NCI-H69 (cell line): ENCODE results near the gene PRPF19.

Experiments used
- DNase-seq: peaks from one replicate; lab custom pipeline; 2025; lab: John Stamatoyannopoulos, UW

The PRPF19 gene

DNA sequence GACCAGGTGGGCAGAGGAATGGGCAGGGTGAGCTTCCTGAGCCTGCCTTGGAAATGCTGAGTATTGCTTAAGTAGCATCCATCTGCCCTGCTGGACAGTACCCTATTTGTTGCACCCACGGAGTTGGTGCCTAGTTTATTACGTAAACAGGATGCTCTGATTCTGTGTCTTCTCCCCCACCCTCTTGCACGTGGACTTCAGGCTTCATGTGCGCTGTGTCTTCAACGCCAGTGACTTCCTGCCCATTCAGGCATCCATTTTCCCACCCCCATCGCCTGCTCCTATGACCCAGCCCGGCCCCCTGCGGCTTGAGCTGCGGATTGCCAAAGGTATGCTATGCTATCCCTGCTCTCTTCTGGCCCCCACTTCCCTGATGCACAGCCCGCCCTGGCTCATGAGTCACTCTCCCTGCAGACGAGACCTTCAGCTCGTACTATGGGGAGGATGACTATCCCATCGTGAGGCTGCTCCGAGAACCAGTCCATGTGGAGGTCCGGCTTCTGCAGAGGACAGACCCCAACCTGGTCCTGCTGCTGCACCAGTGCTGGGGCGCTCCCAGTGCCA is 33.3 kb downstream of the PRPF19 start:
- DNase-seq: peak; percentile 23

DNA sequence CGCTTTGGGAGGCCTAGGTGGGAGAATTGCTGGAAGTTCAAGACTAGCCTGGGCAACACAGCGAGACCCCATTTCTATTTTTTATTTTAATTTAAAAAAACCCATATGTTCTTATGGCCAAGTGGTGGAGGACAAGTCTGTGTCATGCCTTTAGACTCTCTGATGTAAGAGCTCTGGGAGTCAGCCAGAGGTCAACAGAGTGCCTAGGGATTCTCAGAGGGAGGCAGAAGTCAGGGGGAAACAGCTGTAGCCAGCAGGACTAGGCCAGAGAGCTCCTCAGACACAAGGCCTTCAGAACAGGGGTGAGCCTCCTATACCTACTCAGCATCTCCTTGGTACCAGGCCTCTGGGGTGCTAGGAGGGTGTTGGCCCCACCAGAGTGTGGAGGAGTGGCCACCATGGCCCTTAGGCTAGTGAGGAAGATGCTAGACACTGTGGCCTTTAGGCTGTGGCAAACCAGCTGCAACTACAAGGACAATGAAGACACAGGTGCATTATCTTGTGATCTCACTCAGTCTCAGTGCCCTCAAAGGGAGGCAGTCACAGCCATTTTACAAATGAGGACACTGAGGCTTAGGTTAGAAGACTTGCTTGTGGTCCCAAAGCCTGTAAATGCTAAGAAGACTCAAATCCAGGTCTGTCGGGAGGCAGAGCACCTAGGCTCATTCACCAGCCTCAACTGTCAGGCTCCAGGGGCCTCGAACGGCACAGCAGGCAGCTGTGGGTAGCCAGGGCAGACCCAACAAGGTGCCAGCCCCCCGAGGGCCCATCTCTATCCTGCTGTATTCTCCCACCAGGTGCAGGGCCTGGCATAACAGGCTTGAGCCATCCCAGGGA is 34.0 kb downstream of the PRPF19 start:
- DNase-seq: no peak

DNA sequence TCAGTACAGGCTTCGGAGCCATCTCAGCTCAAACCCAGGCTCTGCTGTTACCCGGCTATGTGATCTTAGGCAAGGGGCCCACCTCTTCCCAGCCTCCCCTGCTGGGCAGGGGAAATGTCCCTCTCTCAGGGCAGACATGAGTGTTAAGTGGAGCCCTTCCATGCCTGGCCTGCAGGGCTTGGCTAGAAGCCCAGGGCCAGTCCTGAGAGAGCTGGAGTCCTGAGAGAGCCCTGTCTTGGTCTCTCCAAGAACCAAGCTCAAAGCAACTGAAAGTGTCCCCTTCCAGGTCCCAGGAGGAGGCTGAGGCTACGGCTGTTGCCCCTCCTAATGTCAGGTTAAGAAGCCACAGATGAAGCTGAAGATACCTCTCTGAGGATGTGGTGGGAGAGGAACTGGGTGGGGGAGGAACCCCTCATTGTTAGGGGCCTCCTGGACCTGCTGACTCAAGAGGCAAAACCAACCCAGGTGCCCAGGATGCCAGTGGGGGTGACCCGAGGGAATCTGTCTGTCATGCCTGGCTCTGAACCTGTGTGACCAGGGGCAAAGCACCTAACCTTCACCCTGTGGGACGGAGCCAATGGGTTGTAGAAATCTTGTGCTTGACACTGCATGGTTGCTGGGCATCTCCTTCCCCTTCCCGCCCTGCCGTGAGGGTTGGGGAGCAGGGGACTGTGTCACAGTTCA is 34.9 kb downstream of the PRPF19 start:
- peak; percentile 44 for DNase-seq

DNA sequence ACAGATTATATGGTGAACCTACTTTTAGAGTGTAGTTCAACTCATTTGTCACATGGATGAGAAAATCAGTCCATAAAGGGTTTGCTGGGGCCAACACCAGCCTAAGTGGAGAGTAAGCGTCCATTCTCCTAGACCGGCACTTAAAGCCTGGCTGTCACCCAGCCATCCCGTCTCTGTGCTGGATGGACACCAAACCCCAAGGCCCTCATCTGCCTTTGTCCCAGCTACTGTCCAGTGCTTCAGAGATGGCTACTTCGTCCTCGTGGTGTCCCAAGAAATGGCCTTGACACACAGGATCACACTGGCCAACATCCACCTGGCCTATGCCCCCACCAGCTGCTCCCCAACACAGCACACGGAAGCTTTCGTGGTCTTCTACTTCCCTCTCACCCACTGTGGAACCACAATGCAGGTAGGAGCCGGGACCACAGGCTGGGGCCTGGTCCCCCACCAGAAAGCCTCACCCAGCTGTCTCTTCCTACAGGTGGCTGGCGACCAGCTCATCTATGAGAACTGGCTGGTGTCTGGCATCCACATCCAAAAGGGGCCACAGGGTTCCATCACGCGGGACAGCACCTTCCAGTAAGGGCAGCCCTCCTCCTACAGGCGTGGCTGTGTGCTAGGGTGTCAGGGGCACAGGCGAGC is 35.5 kb downstream of the PRPF19 start:
- no peak for DNase-seq

DNA sequence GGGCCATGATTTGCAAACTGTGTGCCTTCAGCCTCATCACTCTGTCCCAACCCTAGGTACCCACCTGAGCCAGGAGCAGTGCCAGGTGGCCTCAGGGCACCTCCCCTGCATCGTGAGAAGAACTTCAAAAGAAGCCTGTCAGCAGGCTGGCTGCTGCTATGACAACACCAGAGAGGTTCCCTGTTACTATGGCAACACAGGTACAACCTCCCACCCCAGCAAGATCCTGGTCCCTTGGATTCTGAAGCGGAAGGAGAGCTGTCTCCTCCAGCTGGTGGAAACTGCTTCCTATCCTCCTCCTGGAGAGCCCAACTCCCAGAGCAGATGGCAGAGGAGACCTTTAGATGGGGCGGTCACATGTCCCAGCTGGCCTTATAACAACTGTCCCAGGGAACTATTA is 36.1 kb downstream of the PRPF19 start:
- DNase-seq: peak; percentile 96

DNA sequence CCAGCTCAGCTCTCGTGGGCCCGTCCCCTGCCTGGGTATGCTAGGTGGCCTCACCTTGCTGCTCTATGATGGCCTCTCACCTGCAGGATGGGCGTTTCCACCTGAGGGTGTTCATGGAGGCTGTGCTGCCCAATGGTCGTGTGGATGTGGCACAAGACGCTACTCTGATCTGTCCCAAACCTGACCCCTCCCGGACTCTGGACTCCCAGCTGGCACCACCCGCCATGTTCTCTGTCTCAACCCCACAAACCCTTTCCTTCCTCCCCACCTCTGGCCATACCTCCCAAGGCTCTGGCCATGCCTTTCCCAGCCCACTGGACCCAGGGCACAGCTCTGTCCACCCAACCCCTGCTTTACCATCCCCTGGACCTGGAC is 36.9 kb downstream of the PRPF19 start:
- DNase-seq: no peak

DNA sequence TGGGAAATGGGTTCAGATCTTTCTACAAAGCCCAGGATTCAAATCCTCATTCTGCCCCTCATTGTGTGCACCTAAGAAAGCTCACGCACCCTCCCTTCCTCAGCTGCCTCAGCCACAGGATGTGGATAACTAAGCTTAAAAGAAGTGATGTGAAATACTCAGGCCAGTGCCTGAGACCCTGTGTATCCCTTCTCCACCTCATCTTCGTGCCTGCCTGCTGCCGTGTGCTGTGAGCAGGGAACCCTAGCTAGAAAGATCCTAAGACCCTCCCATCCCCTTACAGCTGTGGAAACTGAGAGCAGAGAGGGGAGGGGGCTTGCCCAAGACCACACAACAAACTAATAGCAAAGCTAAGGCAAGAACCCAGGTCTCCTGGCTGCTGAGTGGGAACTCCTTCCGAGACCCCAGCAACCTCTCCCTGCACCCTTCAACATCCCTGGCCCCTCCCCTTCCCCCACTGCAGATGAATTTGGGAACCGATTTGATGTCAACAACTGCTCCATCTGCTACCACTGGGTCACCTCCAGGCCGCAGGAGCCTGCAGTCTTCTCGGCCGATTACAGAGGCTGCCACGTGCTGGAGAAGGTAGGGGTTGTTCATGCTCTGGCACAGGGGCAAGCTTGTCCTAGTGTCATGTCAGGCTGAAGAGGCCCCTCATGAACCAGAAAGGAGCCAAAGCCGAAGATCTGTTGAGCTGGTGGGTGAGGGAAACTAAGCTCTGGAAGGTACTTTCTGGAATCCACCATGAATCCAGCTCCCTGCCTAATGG is 37.5 kb downstream of the PRPF19 start:
- DNase-seq: no peak

DNA sequence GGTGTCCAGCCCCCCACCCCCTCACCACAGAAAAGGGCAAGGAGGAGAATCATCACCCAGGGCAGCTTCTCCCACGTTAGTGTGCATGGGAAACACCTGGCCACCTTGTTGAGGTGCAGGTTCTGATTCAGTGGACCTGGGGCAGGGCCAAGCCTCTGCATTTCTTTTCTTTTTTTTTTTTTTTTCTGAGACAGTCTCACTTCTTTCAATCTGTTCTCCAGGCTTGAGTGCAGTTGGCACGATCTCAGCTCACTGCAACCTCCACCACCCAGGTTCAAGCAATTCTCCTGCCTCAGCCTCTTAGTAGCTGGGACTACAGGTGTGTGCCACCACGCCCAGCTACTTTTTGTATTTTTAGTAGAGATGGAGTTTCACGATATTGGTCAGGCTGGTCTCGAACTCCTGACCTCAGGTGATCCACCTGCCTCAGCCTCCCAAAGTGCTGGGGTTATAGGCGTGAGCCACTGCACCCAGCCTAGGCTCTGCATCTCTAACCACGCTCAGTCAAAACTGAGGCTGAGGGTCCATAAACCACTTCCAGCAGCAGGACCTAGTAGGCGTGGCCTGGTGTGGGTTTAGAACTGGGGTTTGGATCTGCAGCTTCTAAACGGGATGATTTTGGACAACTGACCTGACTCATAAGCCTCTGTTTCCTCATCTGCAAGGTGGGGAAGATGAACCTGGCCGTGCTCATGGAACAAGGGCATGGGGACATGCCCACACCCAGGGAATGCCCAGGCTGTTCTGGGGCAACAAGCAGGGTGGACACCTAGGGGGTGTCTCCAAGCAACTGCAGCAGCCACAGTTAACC is 38.3 kb downstream of the PRPF19 start:
- no peak for DNase-seq

DNA sequence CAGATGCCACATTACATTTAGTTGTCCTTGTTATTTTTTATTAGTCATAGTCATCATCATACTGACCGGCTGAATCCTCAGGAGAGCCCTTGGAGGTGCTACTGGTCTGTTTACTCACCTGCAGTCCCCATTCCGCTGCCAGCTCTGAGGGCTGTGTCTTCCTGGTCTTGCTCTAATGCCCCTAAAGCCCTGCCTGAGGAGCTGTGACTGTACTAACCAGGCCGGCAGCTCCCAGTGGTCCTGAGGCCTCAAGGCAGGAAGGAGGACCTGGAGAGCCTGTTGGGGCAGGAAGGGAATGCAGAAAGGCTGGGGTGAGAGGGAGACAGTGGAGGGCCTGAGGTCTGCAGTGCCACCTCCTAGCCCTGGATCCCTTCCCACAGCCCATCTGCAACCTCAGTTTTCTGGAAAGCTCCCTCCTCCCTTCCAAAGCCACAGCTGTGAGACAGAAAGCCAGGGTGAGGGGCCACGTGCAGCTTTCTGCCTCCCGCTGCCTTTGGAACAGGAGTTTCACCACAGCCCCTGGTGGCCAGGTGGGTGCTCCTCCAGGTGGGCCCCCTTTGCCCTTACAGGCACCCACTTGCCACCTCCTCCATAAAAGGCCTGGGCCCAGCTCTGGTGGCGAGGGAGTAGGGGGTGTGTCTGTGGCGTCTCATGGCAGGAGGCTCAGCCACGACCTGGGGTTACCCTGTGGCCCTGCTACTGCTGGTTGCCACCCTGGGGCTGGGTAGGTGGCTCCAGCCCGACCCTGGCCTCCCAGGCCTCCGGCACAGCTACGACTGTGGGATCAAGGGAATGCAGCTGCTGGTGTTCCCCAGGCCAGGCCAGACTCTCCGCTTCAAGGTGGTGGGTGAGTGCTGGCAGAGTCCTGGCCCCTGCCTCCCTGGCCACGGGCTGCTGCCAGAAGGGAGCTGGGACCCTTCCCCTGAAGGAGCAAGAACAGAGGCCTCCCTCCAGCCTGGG is 39.2 kb downstream of the PRPF19 start, which contains the start of gene ZP1:
Gene ZP1, plus strand, starts transcription at position 632 of the 960 bp plus-strand sequence. Its CDS starts 20 bp downstream, at position 652.
- peak; percentile 92 for DNase-seq

DNA sequence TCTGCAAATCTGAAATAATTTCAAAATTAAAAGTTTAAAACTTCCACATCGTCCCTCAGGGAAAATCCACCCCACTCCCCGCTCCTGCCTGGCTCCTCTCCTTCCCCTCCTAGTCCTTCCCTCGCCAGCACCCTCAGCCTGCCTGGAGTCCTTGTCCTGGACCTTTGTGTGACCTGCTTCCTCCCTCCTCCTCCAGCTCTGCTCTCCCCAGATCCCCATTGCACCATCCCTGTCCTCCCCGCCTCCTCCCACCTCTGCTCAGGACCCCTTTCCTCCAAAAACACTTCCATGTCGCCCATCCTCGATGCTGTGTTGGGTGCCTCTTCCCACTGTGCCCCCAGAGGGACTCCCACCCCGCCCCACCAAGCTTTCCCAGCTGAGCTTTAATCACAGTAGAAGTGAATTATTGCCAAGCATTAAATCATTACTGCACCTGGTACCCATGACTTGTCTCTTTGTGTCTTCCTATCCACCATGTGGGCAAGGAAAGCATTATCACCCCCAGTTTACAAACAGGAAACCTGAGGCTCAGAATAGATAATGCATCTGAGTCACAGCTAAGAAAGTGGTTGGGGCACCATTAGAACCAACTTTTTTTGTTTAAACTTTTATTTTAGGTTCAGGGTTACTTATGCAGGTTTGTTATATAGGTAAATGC is 41.4 kb downstream of the PRPF19 start:
- peak; percentile 63 for DNase-seq

DNA sequence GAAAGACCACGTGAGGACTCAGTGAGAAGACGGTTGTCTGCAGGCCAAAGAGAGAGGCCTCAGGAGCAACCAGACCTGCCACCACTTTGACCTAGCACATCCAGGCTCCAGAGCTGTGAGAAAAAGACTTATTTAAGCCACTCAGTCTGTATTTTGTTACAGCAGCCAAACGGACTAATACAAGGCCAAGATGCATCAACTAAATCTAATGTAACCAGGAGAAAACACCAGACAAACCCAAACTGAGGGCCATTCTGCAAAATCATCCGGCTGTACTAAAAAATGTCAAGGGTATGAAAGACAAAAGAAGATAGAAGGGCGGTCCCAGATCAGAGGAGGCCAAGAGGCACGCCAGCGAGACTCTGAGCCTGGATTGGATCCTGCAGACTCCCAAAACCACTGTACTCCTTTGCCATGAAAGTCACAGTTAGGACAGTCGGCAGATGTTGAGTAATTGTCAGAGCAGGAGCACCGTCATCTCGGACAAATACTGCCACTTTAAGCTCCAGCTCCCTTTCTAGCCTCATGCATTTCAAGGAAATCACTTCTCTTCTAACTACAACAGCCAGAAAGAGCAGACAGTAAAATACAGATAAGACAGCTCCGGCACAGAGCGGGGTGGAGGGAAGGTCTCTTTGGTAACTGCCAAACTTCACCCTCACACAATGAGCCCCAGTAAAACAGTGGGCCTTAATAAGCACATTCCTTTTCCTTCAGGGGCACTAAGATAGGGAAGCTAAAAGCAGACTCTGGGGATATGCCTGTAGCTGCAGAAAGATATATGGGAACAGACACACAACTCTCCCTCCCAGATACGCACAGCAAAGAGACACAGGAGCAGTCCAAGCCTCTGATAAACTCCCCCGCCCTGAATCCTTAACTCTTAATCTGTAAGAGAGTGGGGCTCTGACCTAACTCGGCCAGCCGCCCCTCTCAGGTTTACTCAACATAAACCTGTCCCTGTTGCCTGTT is 42.5 kb downstream of the PRPF19 start:
- peak; percentile 19 for DNase-seq

DNA sequence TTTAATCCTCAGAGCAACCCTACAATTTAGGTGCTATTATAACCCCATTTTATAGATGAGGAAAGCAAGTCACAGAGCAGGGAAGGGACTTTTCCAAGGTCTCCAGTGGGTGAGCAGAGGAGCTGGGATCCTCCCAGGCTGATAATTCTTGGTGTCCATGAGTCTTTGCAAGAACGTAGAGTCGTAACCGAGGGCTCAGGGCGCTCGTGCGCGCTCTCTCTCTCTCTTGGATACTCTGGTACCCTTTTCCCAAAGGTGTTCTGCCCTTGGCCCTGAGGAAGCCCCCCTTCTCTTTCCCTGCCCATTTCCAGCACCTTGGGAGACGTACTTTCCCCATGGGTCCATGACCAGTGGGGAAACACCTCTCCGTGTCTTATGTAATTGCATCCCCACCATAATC is 44.2 kb downstream of the PRPF19 start:
- no peak for DNase-seq

DNA sequence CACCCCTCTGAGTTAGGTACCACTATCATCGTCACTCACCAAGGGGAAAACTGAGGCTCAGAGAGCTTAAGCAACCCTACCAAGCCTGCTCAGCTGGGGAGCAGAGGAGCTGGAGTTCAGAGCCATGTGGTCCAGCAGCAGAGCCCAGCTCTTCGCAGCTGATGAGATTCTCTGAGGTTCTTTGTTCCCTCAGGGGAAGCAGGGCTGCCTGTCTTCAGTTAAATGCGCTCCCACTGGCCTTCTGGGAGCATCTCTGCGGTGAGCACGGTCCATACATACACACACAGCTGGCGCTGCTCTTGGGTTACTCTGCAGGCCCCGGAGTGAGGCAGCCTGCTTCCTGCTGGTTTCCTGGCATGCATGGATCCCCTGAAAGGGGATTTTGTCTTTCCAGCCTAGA is 45.4 kb downstream of the PRPF19 start:
- peak; percentile 81 for DNase-seq

DNA sequence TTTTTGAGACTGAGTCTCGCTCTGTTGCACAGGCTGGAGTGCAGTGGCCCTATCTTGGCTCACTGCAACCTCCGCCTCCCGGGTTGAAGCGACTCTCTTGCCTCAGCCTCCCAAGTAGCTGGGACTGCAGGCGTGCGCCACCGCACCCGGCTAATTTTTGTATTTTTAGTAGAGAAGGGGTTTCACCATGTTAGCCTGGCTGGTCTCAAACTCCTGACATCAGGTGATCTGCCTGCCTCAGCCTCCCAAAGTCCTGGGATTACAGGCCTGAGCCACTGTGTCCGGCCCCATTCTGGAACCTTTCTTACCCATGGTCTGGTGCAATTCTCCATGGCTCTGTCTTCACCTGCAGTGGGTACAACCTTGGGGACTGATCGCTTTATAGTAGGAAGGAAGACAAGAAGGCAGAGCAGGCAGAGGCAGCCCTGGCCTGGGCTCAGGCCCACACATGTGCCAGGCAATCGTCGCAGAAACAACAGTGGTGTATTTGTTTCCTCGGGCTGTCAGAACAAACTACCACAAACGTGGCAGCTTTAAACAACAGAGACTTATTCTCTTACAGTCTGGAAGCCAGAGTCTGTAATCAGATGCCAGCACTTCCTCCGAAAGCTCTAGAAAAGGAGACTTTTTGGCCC is 46.7 kb downstream of the PRPF19 start:
- no peak for DNase-seq

DNA sequence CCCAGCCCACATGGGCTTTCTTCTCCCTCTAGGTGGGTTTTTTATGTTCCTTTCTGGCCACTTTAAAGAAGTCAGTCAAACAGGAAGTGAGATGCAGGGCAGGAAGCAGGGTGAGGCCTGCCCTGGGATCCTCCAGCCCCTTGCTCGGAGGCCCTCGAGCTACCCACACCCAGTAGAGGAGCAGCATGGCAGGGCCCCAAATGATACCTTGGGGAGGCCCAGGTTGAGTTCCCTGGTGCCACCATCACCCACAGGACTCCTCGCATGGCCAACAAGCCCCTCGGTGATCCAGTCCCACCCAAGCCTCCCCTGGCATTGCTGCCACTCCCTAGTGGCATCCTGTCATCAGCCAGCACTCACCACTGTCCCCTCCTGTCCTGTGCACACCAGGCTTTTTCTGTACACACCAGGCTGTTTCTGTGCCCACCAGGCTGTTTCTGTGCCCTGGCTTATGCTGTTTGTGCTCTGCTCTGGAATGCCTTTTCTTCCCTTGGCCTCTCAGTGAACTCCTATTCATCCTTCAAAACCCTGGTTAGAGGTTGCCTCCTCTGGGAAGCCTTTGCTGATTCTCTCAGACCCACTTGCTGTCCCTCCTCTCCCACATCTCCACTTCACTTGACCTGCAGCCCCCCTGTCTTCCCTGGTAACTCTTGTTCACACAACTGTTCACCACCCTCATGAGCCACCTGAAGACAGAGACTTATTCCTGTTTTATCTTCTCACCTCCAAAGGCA is 47.5 kb downstream of the PRPF19 start:
- no peak for DNase-seq

DNA sequence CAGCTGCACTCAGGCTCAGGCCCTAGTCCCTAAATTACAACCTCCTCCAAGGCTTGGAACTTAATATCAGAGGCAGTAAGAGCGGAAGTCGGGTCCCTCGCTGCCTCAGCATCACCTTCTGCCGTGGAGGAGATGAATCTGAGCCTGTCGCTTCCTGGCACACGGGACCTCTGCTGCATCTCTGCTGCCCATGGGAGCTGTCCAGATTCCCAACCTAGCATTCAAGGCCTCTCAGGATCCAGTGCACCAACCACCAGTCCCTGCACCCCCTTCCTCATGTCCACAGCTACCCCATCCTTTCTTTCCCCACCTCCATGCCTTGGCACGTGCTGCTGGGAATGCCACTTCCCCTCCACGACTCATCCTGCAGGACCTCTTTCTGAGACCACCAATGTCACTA is 48.1 kb downstream of the PRPF19 start:
- no peak for DNase-seq
